ENCODE measurements around the gene OR4K2.
A peak's percentile ranks its signal among the peaks of the same experiment; 100 is the strongest.
"Not testable (repeated sequence)": the region's sequence is repeated elsewhere in the genome, so short reads cannot be mapped to it uniquely, and the experiment has no call there.

Gene OR4K2

DNA sequence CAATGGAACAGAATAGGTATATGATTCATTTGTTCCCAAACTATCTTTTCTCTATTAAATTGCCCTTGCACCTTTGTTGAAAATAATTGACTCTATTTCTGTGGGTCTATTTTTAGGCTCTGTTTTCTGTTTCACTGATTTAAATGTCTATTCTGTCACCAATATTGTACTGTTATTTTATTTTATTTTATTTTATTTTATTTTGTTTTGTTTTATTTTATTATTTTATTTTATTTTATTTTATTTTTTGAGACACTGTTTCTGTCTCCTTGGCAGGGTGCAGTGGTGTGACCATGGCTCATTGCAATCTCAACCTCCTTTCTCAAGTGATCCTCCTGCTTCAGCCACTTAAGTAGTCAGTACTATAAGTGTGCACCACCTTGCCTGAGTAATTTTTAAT, 36.5 kb upstream of the OR4K2 start:
- H3K18ac ChIP-seq (ENCODE audit: low read length): no peak overlapping the region
- H3K4me3 ChIP-seq (ENCODE audit: low read depth, low read length): no peak overlapping the region
- H3K14ac ChIP-seq (ENCODE audit: low read length): no peak overlapping the region
- H4K12ac ChIP-seq (ENCODE audit: low read depth, low read length): no peak overlapping the region
- H3K36me3 ChIP-seq (ENCODE audit: control insufficient read depth in 1 of 2, insufficient read depth in 2 of 2, low read length in 2 of 2): no peaks in the 10 kb centered on the region
- H2BK120ac ChIP-seq (ENCODE audit: insufficient read depth, low read length, poor library complexity): no peak overlapping the region
- H3K9ac ChIP-seq (ENCODE audit: low read length): no peak overlapping the region
- no peaks in the 10 kb centered on the region for H3K79me1 ChIP-seq (ENCODE audit: low read length)
- no peak overlapping the region for H3K4me2 ChIP-seq (ENCODE audit: low read length)
- no peaks in the 10 kb centered on the region for H3K4me1 ChIP-seq (ENCODE audit: control insufficient read depth in 1 of 2, insufficient read depth in 2 of 2, low read length in 2 of 2)
- no peak overlapping the region for H4K8ac ChIP-seq (ENCODE audit: low read depth, low read length)
- no peaks in the 10 kb centered on the region for H3K27me3 ChIP-seq (ENCODE audit: insufficient read depth, low read length)
- no peak overlapping the region for H2BK12ac ChIP-seq (ENCODE audit: low read length)
- no peak overlapping the region for H3K4ac ChIP-seq (ENCODE audit: low read depth, low read length)
- H3K9me3 ChIP-seq (ENCODE audit: insufficient read depth, low read depth, low read length): peaks cover 14% of the 10 kb centered on the region
- no peak overlapping the region for H2AFZ ChIP-seq (ENCODE audit: insufficient read depth, low read length, poor library complexity)
- no peak overlapping the region for H3K23ac ChIP-seq (ENCODE audit: low read length)
- H4K91ac ChIP-seq (ENCODE audit: low read depth, low read length): no peak overlapping the region
- H3K79me2 ChIP-seq (ENCODE audit: control insufficient read depth, insufficient read depth, low read length, poor library complexity): no peaks in the 10 kb centered on the region
- no peak overlapping the region for H3K27ac ChIP-seq (ENCODE audit: low read depth, low read length)
- no peak overlapping the region for H2BK5ac ChIP-seq (ENCODE audit: low read depth, low read length, poor library complexity)
- no peak for DNase-seq
- H2AK5ac ChIP-seq (ENCODE audit: low read length): no peak overlapping the region

DNA sequence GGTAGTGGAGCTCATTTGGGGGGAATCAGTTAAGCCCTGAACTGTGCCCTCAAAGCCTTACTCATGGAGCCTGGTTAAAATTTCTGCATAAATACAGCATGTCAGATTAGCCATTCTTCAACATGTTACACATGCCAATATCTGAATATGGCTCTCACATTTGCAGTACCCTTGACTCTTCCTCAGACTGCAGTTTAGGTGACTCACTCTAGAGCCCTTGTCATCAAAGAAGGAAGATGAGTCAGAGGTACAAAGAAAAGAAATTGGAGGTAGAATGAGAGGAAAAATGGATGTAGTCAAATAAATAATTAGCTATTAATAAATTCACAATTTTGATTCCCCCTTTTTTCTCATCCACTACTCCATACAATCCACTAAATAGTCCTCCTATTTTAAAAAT, 23.6 kb upstream of the OR4K2 start:
- no peak overlapping the region for H3K18ac ChIP-seq (ENCODE audit: low read length)
- H3K36me3 ChIP-seq (ENCODE audit: control insufficient read depth in 1 of 2, insufficient read depth in 2 of 2, low read length in 2 of 2): no peaks in the 10 kb centered on the region
- no peak overlapping the region for H4K12ac ChIP-seq (ENCODE audit: low read depth, low read length)
- no peaks in the 10 kb centered on the region for H3K4me1 ChIP-seq (ENCODE audit: control insufficient read depth in 1 of 2, insufficient read depth in 2 of 2, low read length in 2 of 2)
- peaks cover 3% of the 10 kb centered on the region for H3K9me3 ChIP-seq (ENCODE audit: insufficient read depth, low read depth, low read length)
- H2AFZ ChIP-seq (ENCODE audit: insufficient read depth, low read length, poor library complexity): no peak overlapping the region
- H2BK12ac ChIP-seq (ENCODE audit: low read length): no peak overlapping the region
- H2AK5ac ChIP-seq (ENCODE audit: low read length): no peak overlapping the region
- peak; percentile 21 to 54 for DNase-seq
- no peaks in the 10 kb centered on the region for H3K27me3 ChIP-seq (ENCODE audit: insufficient read depth, low read length)
- H4K8ac ChIP-seq (ENCODE audit: low read depth, low read length): no peak overlapping the region
- no peak overlapping the region for H3K9ac ChIP-seq (ENCODE audit: low read length)
- no peaks in the 10 kb centered on the region for H3K79me1 ChIP-seq (ENCODE audit: low read length)
- no peaks in the 10 kb centered on the region for H3K79me2 ChIP-seq (ENCODE audit: control insufficient read depth, insufficient read depth, low read length, poor library complexity)
- H3K27ac ChIP-seq (ENCODE audit: low read depth, low read length): no peak overlapping the region
- H3K14ac ChIP-seq (ENCODE audit: low read length): no peak overlapping the region
- H3K4ac ChIP-seq (ENCODE audit: low read depth, low read length): no peak overlapping the region
- no peak overlapping the region for H3K4me3 ChIP-seq (ENCODE audit: low read depth, low read length)
- H3K4me2 ChIP-seq (ENCODE audit: low read length): no peak overlapping the region
- no peak overlapping the region for H3K23ac ChIP-seq (ENCODE audit: low read length)
- H2BK5ac ChIP-seq (ENCODE audit: low read depth, low read length, poor library complexity): no peak overlapping the region
- H4K91ac ChIP-seq (ENCODE audit: low read depth, low read length): no peak overlapping the region
- H2BK120ac ChIP-seq (ENCODE audit: insufficient read depth, low read length, poor library complexity): no peak overlapping the region

DNA sequence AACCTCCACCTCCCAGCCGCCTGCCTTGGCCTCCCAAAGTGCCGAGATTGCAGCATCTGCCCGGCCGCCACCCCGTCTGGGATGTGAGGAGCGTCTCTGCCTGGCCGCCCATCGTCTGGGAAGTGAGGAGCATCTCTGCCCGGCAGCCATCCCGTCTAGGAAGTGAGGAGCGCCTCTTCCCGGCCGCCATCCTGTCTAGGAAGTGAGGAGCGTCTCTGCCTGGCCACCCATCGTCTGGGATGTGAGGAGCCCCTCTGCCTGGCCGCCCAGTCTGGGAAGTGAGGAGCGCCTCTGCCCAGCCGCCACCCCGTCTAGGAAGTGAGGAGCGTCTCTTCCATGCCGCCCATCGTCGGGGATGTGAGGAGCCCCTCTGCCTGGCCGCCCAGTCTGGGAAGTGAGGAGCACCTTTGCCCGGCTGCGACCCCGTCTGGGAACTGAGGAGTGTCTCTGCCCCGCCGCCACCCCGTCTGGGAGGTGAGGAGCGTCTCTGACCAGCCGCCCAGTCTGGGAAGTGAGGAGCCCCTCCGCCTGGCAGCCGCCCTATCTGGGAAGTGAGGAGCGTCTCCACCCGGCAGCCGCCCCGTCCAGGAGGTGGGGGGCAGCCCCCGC, 8.8 kb upstream of the OR4K2 start:
- H3K27me3 ChIP-seq (ENCODE audit: insufficient read depth, low read length): not testable (repeated sequence)
- no CpG with 5 or more reads among the region's 39 CpGs for WGBS (ENCODE audit: extremely low coverage, insufficient coverage, insufficient read length)

DNA sequence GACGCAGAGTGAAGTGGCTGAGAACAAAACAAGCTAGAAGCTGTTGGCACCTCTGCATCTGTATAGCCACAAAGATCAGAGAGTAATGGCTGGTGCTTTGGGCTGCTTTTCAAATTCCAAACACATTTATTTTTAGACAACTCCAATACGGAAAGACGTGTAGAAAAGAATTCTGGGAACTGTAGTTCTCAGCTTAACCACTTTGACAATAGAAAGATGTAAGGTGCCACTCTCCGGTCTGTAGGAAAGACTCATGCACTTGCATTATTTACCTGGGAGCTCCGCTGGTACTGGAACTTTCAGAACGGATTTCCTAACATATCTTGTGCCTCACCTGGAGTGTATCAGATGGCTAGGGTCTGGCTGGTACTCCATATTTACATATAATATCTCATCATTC, 1.8 kb upstream of the OR4K2 start:
- no peak overlapping the region for H3K18ac ChIP-seq (ENCODE audit: low read length)
- no peak overlapping the region for H3K4me3 ChIP-seq (ENCODE audit: low read depth, low read length)
- H3K14ac ChIP-seq (ENCODE audit: low read length): no peak overlapping the region
- no CpG with 5 or more reads among the region's 6 CpGs for WGBS (ENCODE audit: extremely low coverage, insufficient coverage, insufficient read length)
- H3K27me3 ChIP-seq (ENCODE audit: insufficient read depth, low read length): no peaks in the 10 kb centered on the region
- H3K4me2 ChIP-seq (ENCODE audit: low read length): no peak overlapping the region
- no peak overlapping the region for H3K9ac ChIP-seq (ENCODE audit: low read length)
- H3K4me1 ChIP-seq (ENCODE audit: control insufficient read depth in 1 of 2, insufficient read depth in 2 of 2, low read length in 2 of 2): no peaks in the 10 kb centered on the region
- H2BK5ac ChIP-seq (ENCODE audit: low read depth, low read length, poor library complexity): no peak overlapping the region
- peak in 1 of 2 donors; percentile 31 for DNase-seq
- H4K8ac ChIP-seq (ENCODE audit: low read depth, low read length): no peak overlapping the region
- H3K27ac ChIP-seq (ENCODE audit: low read depth, low read length): no peak overlapping the region
- H4K12ac ChIP-seq (ENCODE audit: low read depth, low read length): no peak overlapping the region
- H3K23ac ChIP-seq (ENCODE audit: low read length): no peak overlapping the region
- no peak overlapping the region for H2BK12ac ChIP-seq (ENCODE audit: low read length)
- no peak overlapping the region for H2AFZ ChIP-seq (ENCODE audit: insufficient read depth, low read length, poor library complexity)
- H3K9me3 ChIP-seq (ENCODE audit: insufficient read depth, low read depth, low read length): peaks cover 6% of the 10 kb centered on the region
- no peak overlapping the region for H2BK120ac ChIP-seq (ENCODE audit: insufficient read depth, low read length, poor library complexity)
- H3K4ac ChIP-seq (ENCODE audit: low read depth, low read length): no peak overlapping the region
- no peaks in the 10 kb centered on the region for H3K79me1 ChIP-seq (ENCODE audit: low read length)
- H4K91ac ChIP-seq (ENCODE audit: low read depth, low read length): no peak overlapping the region
- no peaks in the 10 kb centered on the region for H3K36me3 ChIP-seq (ENCODE audit: control insufficient read depth in 1 of 2, insufficient read depth in 2 of 2, low read length in 2 of 2)
- H3K79me2 ChIP-seq (ENCODE audit: control insufficient read depth, insufficient read depth, low read length, poor library complexity): no peaks in the 10 kb centered on the region
- no peak overlapping the region for H2AK5ac ChIP-seq (ENCODE audit: low read length)

More for the DNA sequence above, 8.8 kb upstream of the OR4K2 start:
- H3K4me1 ChIP-seq (ENCODE audit: control insufficient read depth in 1 of 2, insufficient read depth in 2 of 2, low read length in 2 of 2); H3K79me1 ChIP-seq (ENCODE audit: low read length); H2AK5ac ChIP-seq (ENCODE audit: low read length); H4K91ac ChIP-seq (ENCODE audit: low read depth, low read length); H3K9me3 ChIP-seq (ENCODE audit: insufficient read depth, low read depth, low read length); H3K4me2 ChIP-seq (ENCODE audit: low read length); H3K4me3 ChIP-seq (ENCODE audit: low read depth, low read length); H3K36me3 ChIP-seq (ENCODE audit: control insufficient read depth in 1 of 2, insufficient read depth in 2 of 2, low read length in 2 of 2); H3K79me2 ChIP-seq (ENCODE audit: control insufficient read depth, insufficient read depth, low read length, poor library complexity); H2AFZ ChIP-seq (ENCODE audit: insufficient read depth, low read length, poor library complexity); H3K27ac ChIP-seq (ENCODE audit: low read depth, low read length); H4K12ac ChIP-seq (ENCODE audit: low read depth, low read length); H3K23ac ChIP-seq (ENCODE audit: low read length); H3K14ac ChIP-seq (ENCODE audit: low read length); H3K18ac ChIP-seq (ENCODE audit: low read length); H2BK12ac ChIP-seq (ENCODE audit: low read length); H4K8ac ChIP-seq (ENCODE audit: low read depth, low read length); H2BK5ac ChIP-seq (ENCODE audit: low read depth, low read length, poor library complexity); H3K4ac ChIP-seq (ENCODE audit: low read depth, low read length); H2BK120ac ChIP-seq (ENCODE audit: insufficient read depth, low read length, poor library complexity); DNase-seq; H3K9ac ChIP-seq (ENCODE audit: low read length): not testable (repeated sequence)

Measured in trophoblast cell (in vitro differentiated cells and primary cell).